Breast epithelium (tissue), 3 donors: ENCODE results near the gene XPO5.

Source experiments
- CTCF ChIP-seq, 3 donors: fragments of 450-650 bp; IDR thresholded peaks; one replicate each; pipeline ENCODE4 v1.5.1; 2016 to 2017; ENCODE audit warnings: antibody characterized with exemption in 3 of 3, mild to moderate bottlenecking in 3 of 3, moderate library complexity in 3 of 3
- POLR2A ChIP-seq: fragments of 450-650 bp; IDR thresholded peaks from one replicate; pipeline ENCODE4 v1.6.1; 2016; ENCODE audit warnings: antibody characterized with exemption, mild to moderate bottlenecking, moderate library complexity
- POLR2AphosphoS5 ChIP-seq, 3 donors: sonication (generic); formaldehyde crosslinking; IDR thresholded peaks; one replicate each; pipeline ENCODE4 v1.6.1; 2017; ENCODE audit warnings: antibody characterized with exemption in 3 of 3

GRCh38 chr6:43506667-43507471 lies 69.0 kb downstream of the XPO5 start:
- TF ChIP-seq POLR2A = no peak
- TF ChIP-seq CTCF (IDR thresholded peaks at IDR 0.05) = peak; percentile 84 to 96 (median 92)
- TF ChIP-seq POLR2AphosphoS5 (IDR thresholded peaks at IDR 0.05) = no peak
